GM18505 (cell line): ENCODE results near the gene CDH4.

Experiments used
- ATAC-seq: cut with Tn5 transposase; IDR thresholded peaks from one replicate; pipeline ENCODE4 v1.9.1; 2021; ENCODE audit not compliant: unreplicated experiment
- POLR2A ChIP-seq: IDR thresholded peaks from 4 replicates; pipeline ENCODE4 v1.6.1; 2011; ENCODE audit warnings: borderline replicate concordance; ENCODE audit not compliant: insufficient read depth, insufficient read length; ENCODE audit errors: extremely low read depth

The CDH4 gene

GRCh38 chr20:61682114-61682995 is 430.3 kb downstream of the CDH4 start:
- TF ChIP-seq POLR2A = no peak
- ATAC-seq = no peak

GRCh38 chr20:61682996-61683681 is 431.1 kb downstream of the CDH4 start:
- no peak for ATAC-seq
- TF ChIP-seq POLR2A = no peak

DNA sequence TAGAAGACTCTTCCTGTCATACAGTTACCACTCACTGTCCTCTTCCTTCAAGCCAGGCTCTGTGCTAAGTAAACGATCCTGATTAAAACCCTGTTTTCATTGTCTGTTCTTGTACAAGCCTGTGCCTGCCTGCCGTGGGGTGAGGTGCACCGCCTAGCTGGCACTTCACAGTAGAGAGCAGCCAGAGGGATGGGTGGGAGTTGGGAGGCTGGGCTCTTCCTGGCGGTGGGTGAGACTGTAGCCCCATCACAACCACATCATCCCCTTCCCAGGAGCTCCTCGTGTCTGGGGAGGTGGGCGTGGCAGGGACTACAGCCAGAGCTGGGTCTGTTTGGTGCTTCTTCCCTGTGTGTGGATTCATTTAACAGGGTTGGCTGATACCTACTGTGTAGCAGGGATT is 431.7 kb downstream of the CDH4 start:
- no peak for TF ChIP-seq POLR2A
- no peak for ATAC-seq

GRCh38 chr20:61684136-61684535 is 432.1 kb downstream of the CDH4 start:
- ATAC-seq = no peak
- TF ChIP-seq POLR2A = no peak

GRCh38 chr20:61684583-61685235 is 432.6 kb downstream of the CDH4 start:
- no peak for ATAC-seq
- no peak for TF ChIP-seq POLR2A

- TF ChIP-seq POLR2A = no peak
- ATAC-seq = no peak
These were observed 433.4 kb downstream of the CDH4 start for GRCh38 chr20:61685462-61685861.

- ATAC-seq = no peak
- no peak for TF ChIP-seq POLR2A
These were observed 434.2 kb downstream of the CDH4 start for GRCh38 chr20:61686051-61686936.

DNA sequence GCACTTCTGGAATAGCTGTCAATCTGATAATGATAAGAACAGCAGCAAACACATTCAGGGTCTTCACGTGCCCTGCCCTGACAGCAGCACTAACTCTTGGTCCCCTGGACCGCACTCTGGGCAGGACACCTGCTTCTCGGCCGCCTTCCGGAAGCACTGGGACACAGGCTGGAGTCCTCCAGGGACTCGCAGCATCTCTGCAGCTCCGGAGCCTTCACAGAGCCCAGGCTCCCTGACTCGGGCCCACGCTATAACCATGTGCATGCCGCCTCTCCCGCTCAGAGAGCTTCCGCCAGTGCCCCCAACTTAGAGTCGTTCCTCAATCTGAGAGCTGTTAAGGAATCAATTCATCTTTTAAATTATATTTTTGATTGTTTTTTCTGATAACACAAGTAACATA is 436.4 kb downstream of the CDH4 start:
- no peak for TF ChIP-seq POLR2A
- ATAC-seq = no peak

DNA sequence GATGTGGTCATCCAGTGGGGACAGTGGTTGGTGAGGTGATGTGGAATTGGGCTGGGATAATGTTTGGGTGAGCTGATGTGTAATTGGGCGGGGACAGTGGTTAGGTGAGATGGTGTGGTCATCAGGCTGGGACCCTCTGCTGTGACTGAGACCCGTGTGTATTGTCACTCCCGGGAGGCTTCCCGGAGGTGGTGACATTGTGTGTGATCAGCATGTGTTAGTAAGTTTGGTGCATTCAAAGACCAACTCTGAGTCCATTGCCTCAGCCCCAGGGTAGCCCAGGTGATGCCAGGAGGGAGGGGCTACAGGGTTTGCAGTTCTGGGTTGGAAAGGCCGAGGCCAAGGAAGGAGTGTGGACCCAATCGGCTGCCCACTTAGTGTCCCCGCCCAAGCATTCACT is 438.1 kb downstream of the CDH4 start:
- no peak for TF ChIP-seq POLR2A
- no peak for ATAC-seq

DNA sequence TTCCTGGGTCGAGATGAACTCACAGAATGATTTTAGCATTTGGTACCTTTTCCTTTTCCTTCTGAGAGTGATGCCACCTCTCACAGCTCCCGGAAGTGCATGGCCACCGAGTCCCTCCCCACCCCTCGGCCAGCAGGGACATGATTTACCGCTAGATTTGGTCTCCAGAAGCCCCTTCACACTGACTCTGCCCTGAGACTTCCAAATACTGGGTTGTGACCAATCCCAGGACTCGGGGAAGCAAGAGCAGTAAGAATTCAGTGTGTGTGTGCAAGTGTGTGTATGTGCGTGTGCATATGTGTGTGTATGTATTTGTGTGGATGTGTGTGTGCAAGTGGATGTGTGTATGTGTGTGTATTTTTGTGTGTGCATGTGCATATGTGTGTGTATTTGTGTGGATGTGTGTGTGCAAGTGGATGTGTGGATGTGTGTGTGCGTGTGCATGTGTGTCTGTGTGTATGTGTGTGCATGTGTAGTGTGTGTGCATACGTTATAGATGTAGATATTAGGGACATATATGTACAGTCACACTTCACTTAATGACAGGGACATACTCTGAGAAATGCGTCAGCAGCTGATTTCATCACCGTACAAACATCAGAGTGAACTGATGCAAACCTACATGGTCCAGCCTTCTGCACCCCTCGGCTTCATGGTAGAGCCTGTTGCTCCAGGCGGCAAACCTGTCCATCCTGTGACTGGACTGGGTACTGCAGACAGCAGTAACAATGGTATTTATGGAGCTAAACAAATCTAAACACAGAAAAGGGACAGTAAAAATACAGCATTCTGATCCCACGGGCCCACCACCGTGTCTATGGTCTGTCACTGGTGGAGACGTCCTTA is 439.2 kb downstream of the CDH4 start:
- ATAC-seq = no peak
- TF ChIP-seq POLR2A = no peak

DNA sequence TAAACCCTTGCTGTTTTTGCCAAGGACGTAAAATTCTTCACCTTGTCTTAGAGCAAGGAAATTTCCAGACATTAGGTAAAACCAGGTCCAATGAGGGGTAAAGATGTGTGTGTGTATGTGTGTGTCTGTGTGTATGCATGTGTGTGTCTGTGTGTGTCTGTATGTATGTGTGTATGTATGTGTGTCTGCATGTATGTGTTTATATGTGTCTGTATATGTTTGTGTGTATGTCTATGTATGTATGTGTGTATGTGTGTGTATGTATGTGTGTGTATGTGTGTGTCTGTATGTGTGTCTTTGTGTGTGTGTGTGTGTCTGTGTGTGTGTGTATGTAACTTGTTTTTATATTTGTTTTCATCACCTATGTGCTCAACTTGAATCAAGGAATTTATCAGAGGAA is 439.9 kb downstream of the CDH4 start:
- no peak for TF ChIP-seq POLR2A
- no peak for ATAC-seq

GRCh38 chr20:61692479-61692878 is 440.4 kb downstream of the CDH4 start:
- no peak for ATAC-seq
- TF ChIP-seq POLR2A = no peak

DNA sequence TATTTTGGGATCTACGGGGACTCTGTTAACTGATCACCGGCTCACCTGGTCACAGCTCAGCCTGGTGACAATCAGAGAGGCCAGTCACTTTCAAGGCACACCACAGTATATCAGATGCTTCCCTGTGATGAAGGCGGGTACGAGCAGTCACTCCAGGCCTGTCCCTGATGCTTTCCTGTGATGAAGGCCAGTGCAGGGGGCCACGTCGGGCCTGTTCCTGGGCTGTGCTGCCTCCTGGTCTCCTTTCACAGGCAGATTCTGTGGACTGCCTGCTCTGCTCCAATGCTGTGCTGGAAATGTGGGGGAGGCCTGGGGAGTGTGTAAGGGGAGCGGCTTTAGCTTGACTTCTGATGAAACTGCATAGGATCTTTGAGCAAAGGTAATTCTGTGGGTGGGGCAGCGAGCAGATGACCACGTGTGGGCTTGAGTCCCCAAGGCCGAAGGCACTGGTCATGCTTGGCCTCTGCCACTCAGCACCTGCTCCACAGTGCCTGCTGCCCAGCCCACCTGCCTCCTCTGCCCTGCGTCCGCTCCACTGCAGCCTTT is 441.1 kb downstream of the CDH4 start:
- no peak for ATAC-seq

More for the DNA sequence above, 441.1 kb downstream of the CDH4 start:
- TF ChIP-seq POLR2A = no peak
